ENCODE measurements around the gene EIF4G3.

The EIF4G3 gene

GRCh38 chr1:21176586-21177555, at the start of gene EIF4G3:
EIF4G3 (minus strand) TSS chr1:21176897; CDS start chr1:21002742, 174,155 bp downstream.
- TF ChIP-seq BACH2 (CRISPR knock-in tag; IDR thresholded peaks at IDR 0.05; ENCODE audit: borderline replicate concordance): no peak
- TF ChIP-seq PATZ1 (CRISPR knock-in tag; IDR thresholded peaks at IDR 0.05; ENCODE audit: borderline replicate concordance): peak; percentile 62; the same call in 1 of the 2 replicates
- TF ChIP-seq ZNF8 (CRISPR knock-in tag; IDR thresholded peaks at IDR 0.05): no peak
- no peak for TF ChIP-seq ZNF565 (CRISPR knock-in tag; conservative IDR thresholded peaks at IDR 0.05; ENCODE audit: low read depth)

GRCh38 chr1:21225065-21225464, 48.4 kb upstream of the EIF4G3 start:
- no peak for TF ChIP-seq ZNF565 (CRISPR knock-in tag; conservative IDR thresholded peaks at IDR 0.05; ENCODE audit: low read depth)
- TF ChIP-seq ZNF70 (CRISPR knock-in tag; IDR thresholded peaks at IDR 0.05): no peak
- TF ChIP-seq BACH2 (CRISPR knock-in tag; IDR thresholded peaks at IDR 0.05; ENCODE audit: borderline replicate concordance): no peak
- TF ChIP-seq OSR1 (CRISPR knock-in tag; IDR thresholded peaks at IDR 0.05): no peak
- TF ChIP-seq TCF4 (CRISPR knock-in tag; IDR thresholded peaks at IDR 0.05; ENCODE audit: borderline replicate concordance): no peak
- no peak for TF ChIP-seq TSHZ2 (CRISPR knock-in tag; IDR thresholded peaks at IDR 0.05)
- ATAC-seq: no peak

More at GRCh38 chr1:21176586-21177555, at the start of gene EIF4G3:
- peak; percentile 97 for ATAC-seq

GRCh38 chr1:21220815-21221214, 44.1 kb upstream of the EIF4G3 start:
- peak; percentile 56 for ATAC-seq
- TF ChIP-seq TOX (CRISPR knock-in tag; IDR thresholded peaks at IDR 0.05; ENCODE audit: borderline replicate concordance) (no peak), TSHZ2 (CRISPR knock-in tag; IDR thresholded peaks at IDR 0.05) (0 out of 2 replicates have a peak, but pooled peaks have one; percentile 36), ISL1 (CRISPR knock-in tag; IDR thresholded peaks at IDR 0.05) (peak; percentile 74)

GRCh38 chr1:21219674-21220073, 43.0 kb upstream of the EIF4G3 start:
- TF ChIP-seq CSRNP3 (CRISPR knock-in tag; IDR thresholded peaks at IDR 0.05) (no peak), TOX (CRISPR knock-in tag; IDR thresholded peaks at IDR 0.05; ENCODE audit: borderline replicate concordance) (no peak), TSHZ2 (CRISPR knock-in tag; IDR thresholded peaks at IDR 0.05) (no peak), ESRRG (CRISPR knock-in tag; IDR thresholded peaks at IDR 0.05) (no peak), ARNTL (CRISPR knock-in tag; IDR thresholded peaks at IDR 0.05; ENCODE audit: borderline replicate concordance, low read depth) (no peak), OSR1 (CRISPR knock-in tag; IDR thresholded peaks at IDR 0.05) (no peak), PPARA (CRISPR knock-in tag; IDR thresholded peaks at IDR 0.05; ENCODE audit: borderline replicate concordance) (no peak), ZNF70 (CRISPR knock-in tag; IDR thresholded peaks at IDR 0.05) (no peak), POU6F1 (CRISPR knock-in tag; IDR thresholded peaks at IDR 0.05; ENCODE audit: borderline replicate concordance, low read depth) (no peak), RARB (CRISPR knock-in tag; IDR thresholded peaks at IDR 0.05) (no peak), BACH2 (CRISPR knock-in tag; IDR thresholded peaks at IDR 0.05; ENCODE audit: borderline replicate concordance) (no peak), ZC3H10 (CRISPR knock-in tag; IDR thresholded peaks at IDR 0.05) (no peak)
- ATAC-seq: no peak
